OCI-M1 (cell line): ENCODE measurements around the gene GFRA1.
"Not testable (repeated sequence)": the region's sequence is repeated elsewhere in the genome, so short reads cannot be mapped to it uniquely, and the experiment has no call there.

ENCODE experiments used
- DNase-seq: peaks from one replicate; lab custom pipeline; 2025; lab: John Stamatoyannopoulos, UW

The GFRA1 gene

DNA sequence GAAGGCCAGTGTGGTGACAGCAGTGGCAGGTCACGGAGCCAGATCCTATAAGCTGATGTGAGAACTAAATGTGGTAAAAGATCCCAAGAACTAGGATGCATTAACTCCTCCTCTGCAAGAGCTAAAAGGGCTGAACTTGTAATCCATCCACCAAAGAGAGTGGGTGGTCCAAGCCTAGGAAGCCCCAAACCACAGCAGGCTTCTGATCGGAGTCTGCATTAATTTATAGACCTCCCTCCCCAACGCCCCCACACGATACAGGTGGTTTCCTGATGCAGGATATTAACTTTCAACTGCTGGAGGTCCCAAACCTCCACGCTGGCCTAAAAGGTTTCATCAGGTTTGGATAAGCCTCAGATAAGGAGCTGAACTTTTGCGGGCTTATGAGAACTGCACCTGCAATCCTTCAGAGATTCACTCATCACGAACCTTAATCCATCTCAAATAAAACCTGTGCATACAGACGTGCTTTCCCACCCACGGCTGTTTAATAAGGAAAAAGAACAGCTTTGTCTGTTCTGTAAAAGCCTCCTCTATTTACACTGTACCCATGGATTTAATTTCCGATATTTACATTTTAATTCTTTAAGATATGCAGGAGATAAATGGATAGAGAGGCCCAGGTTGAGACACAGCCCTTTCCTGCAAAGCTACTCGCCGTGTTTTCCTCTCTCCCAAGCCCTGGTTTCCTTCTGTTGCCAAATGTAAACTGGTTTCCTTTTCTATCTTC lies 74.9 kb downstream of the GFRA1 start:
- no peak for DNase-seq

DNA sequence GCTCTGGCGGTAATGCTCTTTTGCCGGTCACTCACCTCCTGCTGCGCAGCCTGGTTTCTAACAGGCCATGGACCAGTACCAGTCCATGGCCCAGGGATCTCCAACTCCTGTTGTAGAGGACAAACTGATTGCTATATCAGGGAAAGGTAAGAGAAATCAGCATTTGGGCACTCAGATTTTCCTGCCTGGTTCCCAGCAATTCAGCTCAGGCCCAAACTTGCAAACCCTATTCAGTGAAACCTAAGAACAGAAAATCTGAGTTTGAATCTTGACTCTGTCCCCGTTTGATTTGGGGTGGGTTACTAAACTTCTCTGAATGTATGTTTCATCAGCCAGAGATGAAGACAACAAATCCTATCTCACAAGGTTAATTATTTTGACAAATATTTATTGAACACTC lies 77.4 kb downstream of the GFRA1 start:
- DNase-seq: no peak

DNA sequence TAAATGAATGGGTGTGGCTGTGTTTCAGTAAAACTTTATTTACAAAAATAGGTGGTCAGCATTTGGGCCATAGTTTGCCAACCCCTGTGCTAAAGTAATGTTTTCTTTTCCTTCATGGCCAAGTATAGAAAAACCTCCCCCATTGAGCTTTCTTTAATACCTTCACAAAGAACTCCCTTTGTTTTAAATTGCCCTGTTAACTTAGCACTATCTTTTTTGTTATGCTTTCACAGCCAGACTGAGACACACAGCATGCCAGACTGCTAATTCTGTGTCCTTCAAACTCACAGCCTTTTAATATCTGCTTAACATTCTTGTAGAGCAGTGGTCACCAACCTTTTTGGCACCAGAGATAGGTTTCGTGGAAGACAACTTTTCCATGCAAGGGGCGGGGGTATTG lies 78.0 kb downstream of the GFRA1 start:
- no peak for DNase-seq

DNA sequence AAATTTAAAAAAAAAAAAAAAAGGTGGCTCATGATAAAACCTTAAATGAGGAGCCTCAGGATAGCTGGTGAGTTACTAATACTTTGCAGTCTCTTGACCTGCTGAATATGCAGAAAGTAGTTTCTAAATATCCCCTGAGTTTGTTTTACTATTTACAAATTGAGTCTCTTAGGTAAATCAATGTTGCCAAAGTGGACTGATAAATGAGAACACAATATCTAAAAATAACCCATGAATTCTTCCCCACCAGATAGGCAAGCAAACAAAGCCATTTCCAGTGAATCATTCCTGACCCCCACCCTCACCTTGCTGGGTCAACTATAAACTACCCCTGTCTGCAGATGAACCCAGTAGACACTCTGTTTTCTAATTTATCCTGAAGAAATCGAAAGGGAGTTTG lies 78.9 kb downstream of the GFRA1 start:
- no peak for DNase-seq

DNA sequence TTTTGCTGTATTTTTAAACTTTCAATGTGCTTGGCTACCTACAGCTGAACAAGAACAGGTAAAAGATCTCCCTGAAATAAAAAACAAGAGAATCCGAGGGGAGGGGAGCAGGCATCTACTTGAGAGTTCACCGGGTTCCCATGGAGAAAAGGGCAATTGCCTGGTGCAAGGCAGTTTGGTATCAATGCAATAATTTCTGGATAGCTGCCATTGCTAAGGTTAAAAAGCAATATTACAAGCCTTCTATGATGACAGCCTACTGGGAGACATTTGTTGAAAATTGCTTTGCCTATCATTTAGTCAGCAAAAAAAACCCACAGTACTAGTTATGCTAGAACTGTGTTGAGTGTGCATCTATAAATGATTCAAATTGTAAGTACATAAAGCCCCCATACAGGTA lies 82.1 kb downstream of the GFRA1 start:
- no peak for DNase-seq

DNA sequence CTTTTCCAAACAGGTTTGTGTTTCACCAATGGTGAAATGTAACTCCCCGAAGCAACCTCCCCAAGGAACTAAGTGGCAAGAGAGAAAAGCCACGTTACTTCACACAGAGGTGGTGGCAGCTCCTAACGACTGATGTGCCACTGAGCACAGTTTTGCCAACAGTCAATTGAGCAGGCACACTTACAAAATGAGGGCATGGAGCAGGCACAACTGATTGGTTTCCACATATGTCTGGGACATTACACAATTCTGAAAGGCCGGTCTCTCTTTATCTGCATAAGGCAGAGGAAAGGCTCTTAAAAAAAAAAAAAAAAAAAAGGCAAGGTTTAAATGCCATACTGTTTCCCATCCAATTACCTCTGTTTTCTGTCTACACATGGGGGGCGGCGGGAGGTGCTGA lies 86.7 kb downstream of the GFRA1 start:
- DNase-seq: no peak

DNA sequence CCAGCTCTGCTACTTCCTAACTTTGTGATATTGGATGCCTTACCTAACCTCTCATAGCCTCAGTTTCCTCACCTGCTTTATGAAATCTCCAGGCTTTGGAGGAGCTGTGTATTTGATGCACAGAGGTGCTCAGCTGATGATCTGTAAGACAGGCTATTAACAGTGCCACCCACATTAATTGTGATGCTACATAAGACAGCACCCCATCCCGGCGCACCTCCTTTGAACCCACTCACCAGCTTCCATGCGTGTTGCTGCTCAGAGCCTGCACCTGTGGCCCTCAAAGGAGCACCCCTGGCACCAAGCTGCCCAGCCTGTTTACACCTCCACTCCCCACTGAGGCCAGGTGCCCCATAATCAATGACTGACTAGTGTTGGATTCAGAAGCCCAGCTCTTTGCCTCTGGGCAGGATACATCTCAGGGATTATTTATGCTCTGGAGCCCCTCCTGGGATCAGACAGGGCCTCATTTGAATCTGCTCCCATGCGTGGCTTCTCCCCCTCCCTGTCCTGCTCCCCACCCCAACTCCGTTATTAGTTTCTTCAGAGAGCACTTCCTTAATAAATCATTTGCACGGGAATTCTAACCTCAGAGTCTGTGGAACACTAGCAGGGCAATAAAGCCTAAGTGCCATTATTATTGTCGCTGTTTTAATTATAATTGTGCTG lies 87.7 kb downstream of the GFRA1 start:
- no peak for DNase-seq

DNA sequence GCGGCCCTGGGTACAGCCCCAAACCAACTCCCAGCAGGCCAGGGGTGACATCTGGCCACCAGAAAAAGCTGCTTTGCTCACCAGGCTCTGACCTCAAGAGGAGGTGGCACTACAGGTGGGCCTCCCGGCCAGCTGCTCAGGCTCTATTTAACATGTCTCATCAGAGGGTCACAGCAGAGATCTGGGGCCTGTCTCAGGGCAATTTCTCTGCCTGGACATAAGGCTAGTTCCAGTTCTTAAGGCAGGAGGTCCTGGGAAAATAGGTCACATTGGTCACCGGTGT lies 88.6 kb downstream of the GFRA1 start:
- DNase-seq: no peak

DNA sequence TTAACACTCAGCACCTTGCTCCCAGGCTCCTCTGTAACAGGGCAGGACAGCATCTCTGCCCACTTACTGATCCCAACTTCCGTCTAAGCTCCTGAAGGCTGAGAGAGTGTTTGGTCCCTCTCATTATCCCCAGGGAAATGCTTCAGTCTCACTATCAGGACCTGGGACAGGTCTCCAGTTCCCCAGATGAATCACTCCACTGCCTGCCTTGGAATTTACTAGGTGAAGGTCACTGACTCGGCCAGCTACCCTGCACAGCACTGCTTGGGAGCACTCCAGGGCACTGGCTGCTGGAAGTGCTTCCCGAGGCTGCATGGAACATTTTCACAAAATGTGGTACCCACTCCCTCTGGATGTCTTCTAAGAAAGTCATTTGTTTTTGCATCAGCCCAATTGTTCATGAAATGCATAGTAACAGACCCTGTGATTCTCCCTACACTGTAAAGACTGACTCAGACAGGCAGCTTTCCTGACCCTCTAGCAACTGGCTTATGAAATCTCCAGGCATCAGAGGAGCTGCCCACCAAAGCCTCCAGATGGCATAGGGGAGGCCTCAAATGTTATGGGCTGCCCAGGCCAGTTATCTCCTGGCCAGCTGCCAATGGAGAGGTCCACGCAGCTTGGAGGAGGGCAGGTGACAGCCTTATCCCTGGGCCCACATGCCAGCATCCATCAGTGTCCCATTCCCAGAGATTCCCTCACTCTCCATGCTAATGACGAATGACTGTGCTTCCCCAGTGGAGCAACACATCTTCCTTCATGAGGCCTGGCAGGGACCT lies 89.1 kb downstream of the GFRA1 start:
- no peak for DNase-seq

DNA sequence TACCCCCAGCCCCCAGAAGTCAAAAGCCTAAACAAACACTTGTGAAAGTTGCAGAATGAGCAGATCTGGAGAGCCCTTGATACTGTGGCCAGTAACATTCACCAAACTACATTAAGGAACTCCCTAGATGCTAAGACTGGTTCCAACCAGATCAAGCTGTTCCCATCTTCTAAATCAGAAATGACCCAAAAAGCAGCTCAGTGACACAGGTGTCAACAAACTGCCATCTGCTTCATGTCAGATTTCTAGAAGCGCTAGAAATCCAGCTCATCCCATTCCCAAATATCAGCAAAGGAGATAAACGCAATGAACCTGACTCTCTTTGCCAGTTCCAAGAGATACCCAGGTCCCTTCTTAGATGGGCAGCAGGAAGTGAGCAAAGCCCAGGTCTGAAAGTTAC lies 90.6 kb downstream of the GFRA1 start:
- no peak for DNase-seq

DNA sequence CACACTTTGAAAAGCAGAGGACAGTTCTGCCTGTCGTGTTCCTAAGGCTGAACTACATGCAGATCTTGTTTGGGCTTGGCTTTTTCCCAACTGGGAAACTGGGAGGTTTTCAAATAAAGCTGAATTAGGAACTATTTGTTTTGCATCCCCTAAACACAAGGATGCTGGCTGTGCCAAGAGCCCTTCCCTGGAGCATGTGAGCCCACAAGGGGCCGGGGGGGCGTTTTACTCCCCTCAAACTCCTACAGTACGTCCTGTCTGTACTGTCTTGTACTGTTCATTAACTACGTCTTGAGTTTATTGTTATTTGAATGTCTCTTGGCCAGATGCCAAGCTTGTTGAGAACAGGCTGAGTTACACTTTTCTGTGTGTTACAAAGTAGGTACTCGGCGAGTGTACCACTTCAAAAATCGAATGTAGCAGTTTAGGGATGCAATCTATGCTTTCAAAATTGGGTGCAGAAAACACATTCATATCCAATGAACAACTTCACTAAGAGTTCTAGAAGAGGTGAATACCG lies 94.9 kb downstream of the GFRA1 start:
- no peak for DNase-seq

DNA sequence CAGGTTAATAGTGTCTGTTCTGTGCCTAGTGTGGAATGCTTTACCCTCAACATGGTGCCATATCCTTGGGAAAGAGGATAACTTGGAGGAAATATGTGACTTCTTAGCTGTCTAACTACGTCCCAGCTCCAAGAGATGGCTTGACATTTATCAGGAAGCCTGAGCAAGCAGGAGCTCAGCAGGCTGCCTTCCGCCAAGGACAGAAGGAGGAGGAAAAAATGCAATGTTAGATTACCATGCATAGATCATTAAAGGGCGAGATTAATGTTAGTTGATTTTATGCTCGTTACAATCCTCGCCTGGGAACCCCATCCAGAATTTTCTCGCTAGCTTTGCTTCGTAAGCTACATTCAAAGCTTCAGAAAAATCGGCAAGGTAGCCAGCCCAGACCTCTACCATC lies 97.8 kb downstream of the GFRA1 start:
- DNase-seq: no peak

DNA sequence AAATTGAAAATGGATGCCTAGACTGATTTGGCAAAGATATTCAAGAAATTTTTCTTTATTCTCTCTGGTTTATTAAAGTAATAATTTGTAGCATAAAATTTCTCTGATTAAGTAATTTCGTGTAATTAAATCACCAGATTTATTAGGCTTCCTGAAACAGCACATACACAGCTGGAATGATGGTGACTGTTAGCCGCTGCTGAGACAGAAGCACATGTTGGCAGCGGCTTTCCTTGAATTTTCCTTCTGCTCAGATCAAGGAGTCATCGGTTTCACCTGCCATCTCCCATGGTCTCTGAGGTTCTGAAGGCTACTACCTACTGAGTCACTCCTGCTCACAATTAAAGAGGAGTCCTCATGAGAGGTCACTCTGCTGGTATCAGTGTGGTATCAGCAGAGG lies 101.5 kb downstream of the GFRA1 start:
- DNase-seq: no peak

DNA sequence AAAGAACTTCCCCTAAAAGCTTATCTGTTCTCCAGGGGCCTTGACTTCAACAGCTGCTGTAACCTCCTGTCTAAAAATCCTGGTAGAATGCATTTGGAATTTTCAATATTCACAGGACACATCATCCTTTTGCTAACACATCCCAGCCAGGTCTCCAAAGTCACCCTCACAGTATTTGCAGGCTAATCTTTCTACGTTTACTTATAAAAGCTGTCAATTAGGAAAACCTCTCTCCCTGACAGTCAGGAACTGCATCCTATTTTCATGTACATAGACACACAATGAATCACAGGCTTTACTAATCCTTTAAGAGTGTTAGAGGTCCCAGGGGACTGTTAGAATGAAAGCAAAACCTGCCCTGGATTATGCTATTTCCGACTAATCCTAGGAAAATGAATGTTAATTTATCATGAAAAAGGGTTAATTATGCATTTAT lies 102.2 kb downstream of the GFRA1 start:
- no peak for DNase-seq

DNA sequence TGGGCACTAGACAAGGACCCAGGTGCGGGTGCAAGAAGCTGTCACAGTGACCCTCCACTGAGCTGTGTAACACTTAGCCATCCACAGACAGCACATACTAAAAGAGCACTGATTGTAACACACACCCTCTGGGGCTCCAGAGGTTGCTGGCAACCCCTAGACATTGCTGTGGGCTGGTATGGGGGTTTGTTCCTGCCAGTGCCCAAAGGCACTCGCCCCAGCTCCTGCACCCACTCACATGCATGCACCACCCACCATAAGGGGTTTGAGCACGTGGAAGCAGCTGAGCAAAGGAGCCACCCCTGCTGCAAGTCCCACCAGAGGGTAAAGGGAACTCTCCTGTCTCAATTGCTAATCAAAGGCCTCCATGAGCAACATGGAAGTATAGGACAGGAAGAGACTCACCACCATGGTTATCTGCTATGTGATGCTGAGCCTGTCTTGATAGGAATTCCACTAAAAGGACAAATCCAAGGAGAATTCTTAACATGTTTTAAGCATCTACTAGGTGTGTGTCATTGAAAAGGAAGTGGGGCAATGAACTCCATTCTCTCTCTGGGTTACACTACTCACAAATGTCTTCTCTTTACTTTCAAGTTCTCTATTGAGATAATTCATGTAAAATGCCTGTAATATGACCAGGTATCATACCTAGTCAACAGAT lies 103.1 kb downstream of the GFRA1 start:
- no peak for DNase-seq

DNA sequence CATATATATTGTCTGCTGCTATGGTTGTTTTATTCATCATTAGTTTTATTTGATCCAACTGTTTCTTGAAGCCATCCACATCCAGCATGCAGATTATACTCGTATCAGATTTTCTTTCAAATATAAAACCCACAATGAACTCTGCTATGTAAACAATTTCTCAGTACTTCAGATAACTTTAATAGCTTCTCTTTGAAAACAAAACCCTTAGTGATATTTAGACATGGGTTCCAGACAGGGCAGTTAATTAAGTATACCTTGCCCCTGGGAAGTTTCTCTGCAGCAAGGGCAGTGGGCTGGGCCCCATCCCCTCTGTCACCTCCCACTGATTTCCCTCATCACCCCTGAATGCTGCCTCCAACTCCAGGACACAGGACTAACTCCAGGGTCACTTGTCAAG lies 104.3 kb downstream of the GFRA1 start:
- DNase-seq: no peak

DNA sequence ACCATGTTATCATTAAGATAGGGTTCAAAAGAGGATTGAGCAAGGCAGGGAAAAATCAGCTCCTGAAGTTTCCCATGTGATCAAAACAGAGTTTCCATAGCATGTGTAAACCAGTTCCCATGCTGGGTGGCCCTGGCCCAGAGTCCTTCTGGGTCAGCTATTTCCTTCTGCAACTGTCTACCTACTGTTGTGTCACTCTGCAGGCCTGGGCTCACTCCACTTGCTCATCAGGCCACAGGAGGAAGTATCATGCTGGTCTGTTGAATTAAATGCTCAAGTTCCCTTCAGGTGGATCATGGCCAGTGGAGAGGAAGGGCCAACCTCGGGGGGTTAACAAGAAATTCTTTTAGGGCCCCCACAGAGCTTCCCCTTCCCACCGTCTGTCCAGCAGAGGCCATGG lies 104.7 kb downstream of the GFRA1 start:
- DNase-seq: no peak

DNA sequence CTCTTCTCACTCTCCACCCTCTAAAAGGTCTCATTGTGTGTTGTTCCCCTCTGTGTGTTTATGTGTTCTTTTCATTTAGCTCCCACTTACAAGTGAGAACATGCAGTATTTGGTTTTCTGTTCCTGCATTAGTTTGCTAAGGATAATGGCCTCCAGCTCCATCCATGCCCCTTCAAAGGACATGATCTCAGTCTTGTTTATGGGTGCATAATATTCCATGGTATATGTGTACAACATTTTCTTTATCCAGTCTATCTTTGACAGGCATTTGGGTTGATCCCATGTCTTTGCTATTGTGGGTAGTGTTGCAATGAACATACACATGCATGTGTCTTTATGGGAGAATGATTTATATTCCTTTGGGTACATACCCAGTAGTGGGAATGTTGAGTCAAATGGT lies 107.1 kb downstream of the GFRA1 start:
- DNase-seq: not testable (repeated sequence)

DNA sequence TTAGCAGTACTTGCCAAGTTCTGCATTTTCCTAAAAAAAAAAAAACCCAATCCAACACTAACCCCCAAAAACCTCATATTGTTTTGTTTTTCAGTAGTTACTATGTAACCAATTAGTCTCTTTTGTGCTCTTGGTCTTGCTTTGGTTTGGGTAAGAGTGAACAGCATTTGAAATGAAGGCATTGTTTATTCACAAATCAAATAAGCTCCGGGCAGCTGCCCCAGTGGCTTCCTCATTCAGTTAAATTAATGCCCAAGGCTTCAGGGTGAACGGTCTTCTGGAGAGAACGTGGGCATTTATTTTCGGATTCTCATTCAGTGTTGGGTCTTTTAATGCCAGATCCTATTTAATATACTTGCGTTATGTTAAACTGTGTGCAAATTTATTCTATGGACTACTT lies 108.7 kb downstream of the GFRA1 start:
- DNase-seq: no peak

DNA sequence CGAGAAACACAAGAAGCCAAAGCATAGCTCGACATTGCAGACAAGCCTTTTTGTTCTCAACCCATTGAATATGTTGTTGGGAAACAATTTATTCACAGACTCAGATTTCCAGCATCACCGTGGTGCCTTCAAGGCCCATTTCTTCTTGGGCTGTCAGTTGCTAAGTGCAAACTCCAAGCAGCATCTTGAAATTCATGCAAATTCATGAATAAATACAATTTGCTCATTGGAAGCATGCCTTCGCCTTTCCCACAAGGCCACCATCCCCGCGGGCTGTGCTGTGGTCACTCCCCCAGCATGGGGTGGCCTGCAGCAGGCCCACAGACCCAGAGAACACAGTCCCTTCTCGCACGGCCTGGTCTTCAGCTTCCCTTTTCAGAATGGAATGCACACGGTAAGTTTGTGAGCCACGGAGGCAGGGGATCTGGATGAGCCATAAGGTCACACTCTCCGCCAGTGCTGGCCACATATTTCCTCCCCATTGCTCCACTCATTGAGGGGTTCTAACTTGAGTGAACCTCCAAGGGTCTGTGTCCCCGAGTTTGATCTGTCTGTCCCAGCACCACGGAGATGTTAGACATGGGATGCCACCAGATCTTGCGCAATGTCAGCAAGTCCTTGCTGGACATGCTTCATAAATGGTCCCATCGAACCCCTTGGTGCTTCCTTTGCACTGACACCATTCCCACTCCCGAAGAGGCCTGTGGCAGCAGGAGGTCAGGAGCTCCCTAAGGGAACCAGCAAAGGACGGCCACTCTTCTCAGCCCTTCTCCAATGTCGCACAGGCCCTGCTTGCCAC lies 109.5 kb downstream of the GFRA1 start:
- no peak for DNase-seq

DNA sequence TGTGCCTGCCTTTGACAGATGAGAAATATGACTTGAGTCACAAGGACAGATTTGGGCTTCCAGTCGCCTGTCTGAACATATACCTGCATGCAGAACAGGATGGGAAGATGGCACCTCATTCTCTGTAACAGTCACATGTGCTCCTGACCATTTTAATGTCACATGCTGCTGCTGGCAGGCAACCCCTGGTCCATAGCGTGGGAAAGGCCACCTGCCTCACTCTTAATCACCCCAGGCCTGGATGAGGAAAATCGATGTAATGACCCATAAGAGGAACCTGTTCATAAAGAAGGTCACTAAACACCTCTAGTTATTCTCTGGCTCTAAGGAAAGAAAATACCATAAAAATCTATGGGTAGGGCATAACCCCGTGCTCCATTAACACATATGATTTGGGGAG lies 110.2 kb downstream of the GFRA1 start:
- DNase-seq: no peak

DNA sequence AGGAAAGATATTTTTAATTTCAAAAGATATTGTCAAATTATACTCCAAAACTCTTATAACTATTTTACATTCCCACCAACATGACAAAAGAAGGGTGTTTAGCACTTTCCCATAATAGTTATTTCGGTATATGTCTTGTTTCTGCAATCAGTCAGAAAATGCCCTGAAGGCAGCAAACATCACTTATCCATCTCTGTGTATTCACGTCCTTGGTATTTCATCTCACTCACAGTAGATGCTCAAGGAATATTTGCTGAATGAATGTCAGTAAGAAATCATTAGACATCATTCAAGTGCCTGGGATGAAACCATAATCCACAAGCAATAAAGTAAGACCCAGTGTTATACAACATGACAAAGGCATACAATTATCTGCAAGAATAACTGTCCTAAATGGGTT lies 112.7 kb downstream of the GFRA1 start:
- no peak for DNase-seq
